Stimulated activated CD8-positive, alpha-beta memory T cell treated with anti-CD3 and anti-CD28 coated beads, Interleukin-4, amount 100 ng/mL, for 1 hour (primary cell): ENCODE results near the gene ZNF581.
A peak's percentile ranks its signal among the peaks of the same experiment; 100 is the strongest.

ENCODE experiments used
- DNase-seq, 2 donors: peaks; one replicate each; pipeline ENCODE4 v3.0.0-alpha.2; 2020; ENCODE audit warnings: low read depth in 2 of 2, low spot score in 1 of 2

The ZNF581 gene

DNA sequence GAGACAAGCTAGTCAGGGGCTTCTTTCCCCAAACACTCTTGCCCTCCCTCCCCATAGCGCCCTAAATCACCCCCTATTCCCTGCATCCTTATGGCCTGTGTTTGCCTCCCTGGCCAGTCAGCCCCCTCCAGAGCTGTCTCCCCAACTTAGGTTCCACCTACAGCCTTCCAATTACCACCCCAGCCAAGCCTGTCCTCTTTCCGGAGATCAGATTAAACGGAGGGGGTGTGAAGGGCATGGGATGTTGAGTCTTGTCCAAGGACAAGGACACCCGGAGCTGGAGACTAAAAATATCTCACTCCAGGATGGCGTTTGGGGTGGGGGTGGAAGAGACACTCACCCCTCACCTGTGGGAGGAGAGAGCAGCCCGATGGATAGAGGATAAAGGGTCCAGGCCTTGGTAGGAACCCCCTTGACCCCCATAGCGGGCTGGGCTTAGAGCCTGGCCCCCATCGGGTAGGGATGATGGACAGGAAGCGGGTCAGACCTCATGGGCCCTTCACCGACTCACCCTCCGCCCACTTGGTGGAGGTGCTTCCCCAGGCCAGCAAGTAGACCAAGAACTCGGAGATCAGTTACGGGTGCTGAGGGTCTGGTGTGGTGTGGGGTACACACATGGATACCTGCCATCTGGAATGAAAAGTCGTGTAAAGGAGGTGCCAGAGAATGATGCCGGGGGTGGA is 32.0 kb upstream of the ZNF581 start:
- DNase-seq = no peak

DNA sequence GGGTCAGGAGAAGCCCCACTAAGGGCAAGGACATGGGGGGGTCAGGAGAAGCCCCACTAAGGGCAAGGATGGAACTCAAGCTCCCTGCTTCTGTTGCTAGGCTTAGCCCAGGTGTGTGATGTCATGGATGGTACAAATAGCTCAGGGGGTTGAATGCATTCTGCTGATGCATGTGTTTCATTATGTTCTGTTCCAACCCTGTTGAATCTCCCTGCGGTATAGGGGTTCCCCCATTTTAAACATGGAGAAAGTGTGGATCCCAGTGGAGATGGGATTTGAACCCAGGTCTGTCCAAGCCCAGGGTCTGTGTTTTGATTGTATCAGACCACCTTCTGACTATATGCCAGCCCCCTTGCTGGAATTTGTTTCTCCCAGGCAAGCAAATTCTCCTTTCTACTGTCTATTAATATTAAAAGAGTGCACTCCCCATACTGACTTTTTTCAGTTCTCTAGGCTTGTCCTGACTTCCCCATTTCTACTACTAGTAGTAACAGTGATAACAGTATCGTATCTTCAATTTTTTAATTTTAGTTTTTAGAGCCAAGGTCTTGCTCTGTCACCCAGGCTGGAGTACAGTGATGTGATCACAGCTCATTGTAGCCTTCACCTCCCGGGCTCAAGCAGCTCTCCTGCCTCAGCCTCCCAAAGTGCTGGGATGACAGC is 31.3 kb upstream of the ZNF581 start:
- no peak for DNase-seq

DNA sequence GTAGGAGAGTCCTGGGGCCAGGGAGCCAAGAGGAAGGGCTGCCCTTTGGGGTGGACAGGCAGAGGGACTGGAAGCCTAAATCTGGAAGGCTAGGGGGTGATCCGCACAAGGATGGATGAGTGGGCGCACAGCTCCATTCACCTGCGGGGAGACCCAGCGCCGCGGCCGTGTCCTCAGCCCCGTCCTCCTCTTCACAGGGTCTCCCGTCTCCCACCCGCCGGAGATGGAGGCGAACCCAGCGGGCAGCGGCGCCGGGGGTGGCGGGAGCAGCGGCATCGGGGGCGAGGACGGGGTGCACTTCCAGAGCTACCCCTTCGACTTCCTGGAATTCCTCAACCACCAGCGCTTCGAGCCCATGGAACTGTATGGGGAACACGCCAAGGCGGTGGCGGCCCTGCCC is 30.1 kb upstream of the ZNF581 start:
- DNase-seq = no peak

DNA sequence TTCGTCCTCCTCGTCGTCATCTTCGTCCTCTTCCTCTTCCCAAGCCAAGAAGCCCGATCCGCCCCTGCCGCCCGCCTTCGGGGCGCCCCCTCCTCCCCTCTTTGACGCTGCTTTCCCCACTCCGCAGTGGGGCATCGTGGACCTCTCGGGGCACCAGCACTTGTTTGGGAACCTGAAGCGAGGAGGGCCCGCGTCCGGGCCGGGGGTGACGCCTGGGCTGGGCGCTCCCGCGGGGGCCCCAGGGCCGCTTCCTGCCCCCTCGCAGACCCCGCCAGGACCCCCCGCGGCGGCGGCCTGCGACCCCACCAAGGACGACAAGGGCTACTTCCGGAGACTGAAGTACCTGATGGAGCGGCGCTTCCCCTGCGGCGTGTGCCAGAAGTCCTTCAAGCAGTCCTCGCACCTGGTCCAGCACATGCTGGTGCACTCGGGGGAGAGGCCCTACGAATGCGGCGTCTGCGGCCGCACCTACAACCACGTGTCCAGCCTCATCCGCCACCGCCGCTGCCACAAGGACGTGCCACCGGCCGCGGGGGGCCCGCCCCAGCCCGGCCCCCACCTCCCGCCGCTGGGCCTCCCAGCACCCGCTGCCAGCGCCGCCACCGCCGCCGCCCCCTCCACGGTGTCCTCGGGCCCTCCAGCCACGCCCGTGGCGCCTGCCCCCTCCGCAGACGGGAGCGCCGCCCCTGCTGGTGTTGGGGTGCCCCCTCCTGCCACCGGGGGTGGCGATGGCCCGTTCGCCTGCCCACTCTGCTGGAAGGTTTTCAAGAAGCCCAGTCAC is 29.3 kb upstream of the ZNF581 start:
- no peak for DNase-seq

DNA sequence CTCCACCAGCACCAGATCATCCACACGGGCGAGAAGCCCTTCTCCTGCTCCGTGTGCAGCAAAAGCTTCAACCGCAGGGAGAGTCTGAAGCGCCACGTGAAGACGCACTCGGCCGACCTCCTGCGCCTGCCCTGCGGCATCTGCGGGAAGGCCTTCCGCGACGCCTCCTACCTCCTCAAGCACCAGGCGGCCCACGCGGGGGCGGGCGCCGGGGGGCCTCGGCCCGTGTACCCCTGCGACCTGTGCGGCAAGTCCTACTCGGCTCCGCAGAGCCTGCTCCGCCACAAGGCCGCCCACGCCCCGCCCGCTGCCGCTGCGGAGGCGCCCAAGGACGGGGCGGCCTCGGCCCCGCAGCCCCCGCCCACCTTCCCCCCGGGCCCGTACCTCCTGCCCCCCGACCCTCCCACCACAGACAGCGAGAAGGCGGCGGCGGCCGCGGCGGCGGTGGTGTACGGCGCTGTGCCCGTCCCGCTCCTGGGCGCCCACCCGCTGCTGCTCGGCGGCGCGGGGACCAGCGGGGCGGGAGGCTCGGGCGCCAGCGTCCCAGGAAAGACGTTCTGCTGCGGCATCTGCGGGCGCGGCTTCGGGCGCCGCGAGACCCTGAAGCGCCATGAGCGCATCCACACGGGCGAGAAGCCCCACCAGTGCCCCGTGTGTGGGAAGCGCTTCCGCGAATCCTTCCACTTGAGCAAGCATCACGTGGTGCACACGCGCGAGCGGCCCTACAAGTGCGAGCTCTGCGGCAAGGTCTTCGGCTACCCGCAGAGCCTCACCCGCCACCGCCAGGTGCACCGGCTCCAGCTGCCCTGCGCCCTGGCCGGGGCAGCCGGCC is 28.5 kb upstream of the ZNF581 start:
- no peak for DNase-seq

DNA sequence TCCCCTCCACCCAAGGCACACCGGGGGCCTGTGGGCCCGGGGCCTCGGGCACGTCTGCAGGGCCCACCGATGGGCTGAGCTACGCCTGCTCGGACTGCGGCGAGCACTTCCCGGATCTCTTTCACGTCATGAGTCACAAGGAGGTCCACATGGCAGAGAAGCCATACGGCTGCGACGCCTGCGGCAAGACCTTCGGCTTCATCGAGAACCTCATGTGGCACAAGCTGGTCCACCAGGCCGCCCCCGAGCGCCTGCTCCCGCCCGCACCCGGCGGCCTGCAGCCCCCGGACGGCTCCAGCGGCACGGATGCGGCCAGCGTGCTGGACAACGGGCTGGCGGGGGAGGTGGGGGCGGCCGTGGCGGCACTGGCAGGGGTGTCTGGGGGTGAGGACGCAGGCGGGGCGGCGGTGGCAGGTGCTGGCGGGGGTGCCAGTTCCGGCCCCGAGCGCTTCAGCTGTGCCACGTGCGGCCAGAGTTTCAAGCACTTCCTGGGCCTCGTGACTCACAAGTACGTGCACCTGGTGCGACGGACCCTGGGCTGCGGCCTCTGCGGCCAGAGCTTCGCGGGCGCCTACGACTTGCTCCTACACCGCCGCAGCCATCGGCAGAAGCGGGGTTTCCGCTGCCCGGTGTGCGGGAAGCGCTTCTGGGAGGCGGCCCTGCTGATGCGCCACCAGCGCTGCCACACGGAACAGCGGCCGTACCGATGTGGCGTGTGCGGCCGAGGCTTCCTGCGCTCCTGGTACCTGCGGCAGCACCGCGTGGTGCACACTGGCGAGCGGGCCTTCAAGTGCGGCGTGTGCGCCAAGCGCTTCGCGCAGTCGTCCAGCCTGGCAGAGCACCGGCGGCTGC is 27.7 kb upstream of the ZNF581 start:
- no peak for DNase-seq

DNA sequence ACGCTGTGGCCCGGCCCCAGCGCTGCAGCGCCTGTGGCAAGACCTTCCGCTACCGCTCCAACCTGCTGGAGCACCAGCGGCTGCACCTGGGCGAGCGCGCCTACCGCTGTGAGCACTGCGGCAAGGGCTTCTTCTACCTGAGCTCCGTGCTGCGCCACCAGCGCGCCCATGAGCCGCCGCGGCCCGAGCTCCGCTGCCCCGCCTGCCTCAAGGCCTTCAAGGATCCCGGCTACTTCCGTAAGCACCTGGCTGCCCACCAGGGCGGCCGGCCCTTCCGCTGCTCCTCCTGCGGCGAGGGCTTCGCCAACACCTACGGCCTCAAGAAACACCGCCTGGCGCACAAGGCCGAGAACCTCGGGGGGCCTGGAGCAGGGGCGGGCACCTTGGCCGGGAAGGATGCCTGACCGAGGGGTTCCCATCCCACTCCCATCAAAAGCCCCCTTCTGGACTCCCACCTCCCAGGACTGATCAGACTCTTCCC is 27.0 kb upstream of the ZNF581 start:
- no peak for DNase-seq

DNA sequence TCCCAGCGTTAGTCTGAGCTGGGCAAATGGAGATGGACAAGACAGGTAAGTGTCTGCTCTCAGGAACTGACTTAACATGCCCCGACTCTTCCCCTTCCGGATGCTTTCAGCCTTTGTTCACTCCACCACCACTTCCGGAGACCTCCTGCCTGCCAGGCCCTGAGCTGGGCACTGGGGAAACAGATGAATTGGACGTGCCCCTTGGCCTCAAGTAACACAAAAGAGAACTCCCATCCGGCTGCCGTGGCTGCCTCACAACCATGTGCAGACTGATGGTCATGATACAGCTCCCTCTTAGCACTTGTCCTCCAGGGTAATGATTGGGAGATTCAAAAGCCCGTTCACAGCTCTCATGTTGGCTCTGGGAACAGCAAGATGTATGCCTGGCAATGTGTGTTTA is 26.0 kb upstream of the ZNF581 start:
- no peak for DNase-seq

DNA sequence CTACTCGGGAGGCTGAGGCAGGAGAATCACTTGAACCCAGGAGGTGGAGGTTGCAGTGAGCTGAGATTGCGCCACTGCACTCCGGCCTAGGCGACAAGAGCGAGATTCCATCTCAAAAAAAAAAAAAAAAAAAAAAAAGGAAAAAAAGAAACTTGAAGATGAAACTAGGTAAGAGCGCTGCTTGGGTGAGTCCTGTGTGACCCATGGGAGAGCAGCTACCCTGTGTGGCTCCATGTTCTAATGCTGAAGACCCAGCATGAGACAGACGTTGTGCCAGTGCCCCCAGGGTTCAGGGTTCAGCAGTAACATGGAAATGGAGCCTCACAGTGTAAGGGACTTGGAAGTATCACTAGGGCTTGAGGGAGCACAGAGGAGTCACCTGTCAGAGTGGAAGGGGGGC is 25.0 kb upstream of the ZNF581 start:
- DNase-seq = no peak

DNA sequence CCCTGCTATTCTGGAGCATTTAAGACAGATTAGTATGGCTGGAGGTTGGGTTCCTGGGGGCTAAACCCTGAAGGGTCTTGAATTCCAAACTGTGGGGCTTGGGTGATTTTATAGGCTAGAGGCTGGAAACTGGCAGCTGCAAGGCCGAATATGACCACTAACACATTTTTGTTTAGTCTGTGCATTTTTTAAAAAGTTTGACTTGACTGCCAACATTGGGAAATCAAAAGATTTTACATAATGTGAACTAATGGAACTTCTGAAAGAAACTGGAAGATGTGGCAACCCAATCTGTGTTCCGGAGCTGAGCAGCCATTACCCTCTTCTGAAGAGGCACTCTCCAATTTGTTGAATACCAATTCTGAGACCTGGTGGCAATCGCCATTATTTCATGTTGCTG is 24.2 kb upstream of the ZNF581 start:
- DNase-seq = no peak

DNA sequence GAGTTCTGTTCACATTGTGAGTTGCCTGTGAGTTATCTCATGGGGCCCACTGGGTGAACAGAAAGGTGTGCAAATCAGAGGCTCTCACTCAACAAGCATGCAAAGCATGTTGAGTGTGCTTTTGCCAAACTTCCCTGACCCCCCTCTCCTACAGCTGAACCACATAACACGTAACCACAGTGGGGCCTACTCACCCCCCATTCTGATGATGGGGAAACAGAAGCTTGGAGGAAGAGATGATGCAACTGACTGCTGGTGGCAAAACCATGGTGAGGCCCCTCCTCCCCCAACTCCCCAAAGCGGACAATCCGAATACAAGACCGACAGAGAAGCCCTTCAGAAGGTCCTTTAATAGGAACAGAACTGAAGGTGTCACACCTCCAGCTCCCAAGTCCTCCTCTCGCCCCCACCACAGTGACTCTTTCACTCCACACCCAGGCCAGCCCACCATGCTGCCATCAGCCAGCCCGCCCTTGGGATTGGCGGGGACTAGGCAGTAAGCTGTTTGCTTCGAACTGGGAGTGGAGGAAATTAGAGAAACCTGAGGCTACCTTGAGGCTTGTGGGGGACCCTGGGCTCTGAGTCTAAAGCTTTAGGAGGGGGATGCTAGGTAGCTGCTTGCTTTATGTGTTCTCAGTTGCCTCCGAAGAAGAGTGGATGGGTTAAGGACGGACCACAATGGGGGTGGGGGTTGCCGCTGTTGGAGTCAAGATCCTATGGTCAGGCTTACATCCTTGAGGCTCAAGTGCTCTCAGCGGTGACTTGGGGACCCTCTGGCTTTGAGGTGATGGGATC is 22.8 kb upstream of the ZNF581 start:
- DNase-seq = no peak

DNA sequence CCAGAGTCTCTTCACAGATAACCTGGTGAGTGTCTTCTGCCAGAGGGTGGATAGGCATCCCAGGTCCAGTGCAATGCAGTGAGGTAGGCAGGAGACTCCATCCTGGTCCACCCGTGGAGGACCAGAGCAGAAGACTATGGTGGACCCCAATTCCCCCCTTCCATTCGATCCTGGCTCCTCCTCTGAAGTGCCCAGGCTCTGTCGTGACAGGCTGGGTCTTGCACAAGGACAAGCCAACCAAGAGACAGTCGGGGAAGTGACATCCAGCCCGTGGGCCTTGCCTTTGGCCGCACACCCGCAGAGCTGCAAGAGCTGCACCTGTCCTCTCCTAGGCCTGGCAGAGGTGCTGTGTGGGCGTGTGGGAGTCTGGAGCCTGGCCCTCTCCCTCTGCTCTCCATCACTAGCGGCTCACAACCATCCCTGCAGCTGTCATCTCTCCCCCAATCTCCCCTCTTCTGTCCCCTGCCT is 22.2 kb upstream of the ZNF581 start:
- no peak for DNase-seq

DNA sequence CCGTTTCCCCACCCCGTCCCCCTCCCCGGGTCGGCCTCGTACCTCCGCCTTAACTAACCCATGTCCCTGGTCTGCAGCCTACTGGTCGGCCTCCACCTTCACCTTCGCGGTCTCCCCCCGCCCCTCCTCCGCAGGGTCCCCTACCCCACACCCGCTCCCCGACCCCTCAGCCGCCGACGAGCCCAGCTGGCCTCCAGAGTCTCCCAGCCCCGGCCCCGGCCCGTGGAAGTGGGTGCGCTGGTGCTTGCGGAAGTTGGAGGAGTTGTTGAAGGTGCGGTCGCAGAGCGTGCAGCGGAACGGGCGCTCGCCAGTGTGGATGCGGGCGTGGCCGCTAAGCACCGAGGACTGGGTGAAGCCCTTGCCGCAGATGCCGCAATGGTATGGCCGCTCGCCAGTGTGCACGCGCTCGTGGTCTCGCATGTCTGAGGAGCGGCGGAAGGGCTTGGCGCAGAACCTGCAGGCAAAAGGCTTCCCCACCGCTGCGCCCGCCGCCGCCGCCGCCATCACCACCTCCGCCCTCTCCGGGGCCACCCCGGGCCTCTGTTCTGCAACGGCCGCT is 21.7 kb upstream of the ZNF581 start:
- no peak for DNase-seq

DNA sequence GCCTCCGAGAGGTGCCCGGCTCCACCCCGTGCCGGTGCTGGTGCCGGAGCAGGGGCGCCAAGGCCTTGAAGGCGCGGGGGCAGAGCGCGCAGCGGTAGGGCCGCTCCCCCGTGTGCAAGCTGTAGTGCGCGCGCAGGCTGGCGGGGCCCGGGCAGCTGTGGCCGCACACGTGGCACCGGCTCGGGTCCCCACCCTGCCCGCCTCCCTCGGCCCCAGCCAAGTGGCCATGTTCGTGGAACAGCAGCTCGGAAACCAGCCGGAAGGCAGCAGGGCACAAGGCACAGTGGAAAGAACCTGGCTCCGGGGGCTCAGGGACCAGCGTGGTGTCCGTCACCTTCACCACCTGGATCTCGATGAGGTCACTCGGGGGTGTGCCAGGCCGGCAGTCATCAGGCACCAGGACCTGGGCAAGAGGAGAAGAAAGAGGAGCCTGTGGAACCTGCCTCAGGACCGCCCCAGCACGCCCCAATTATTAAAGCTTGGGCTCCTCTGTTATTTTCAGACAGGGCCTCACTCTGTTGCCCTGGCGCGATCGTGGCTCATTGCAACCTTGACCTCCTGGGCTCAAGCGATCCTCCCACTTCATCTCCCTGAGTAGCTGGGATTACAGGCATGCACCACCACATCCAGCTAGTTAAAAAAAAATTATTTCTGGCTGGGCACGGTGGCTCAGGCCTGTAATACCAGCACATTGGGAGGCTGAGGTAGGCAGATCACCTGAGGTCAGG is 21.0 kb upstream of the ZNF581 start:
- DNase-seq = no peak

DNA sequence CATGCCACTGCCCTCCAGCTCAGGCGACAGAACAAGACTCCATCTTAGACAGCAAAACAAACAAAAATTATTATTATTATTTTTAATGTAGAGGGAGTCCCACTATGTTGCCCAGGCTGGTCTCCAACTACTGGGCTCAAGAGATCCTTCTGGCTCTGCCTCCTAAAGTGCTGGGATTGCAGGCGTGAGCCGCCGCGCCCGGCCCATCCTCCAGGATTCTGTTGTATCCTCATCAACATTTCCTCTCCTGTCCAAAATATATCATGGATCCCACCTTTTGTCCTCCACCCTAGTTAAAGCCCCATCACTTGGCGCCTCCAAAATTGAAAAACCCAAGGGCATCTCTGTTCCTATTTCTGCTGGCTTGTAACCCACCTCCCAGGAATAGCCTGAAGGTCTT is 20.3 kb upstream of the ZNF581 start:
- no peak for DNase-seq

DNA sequence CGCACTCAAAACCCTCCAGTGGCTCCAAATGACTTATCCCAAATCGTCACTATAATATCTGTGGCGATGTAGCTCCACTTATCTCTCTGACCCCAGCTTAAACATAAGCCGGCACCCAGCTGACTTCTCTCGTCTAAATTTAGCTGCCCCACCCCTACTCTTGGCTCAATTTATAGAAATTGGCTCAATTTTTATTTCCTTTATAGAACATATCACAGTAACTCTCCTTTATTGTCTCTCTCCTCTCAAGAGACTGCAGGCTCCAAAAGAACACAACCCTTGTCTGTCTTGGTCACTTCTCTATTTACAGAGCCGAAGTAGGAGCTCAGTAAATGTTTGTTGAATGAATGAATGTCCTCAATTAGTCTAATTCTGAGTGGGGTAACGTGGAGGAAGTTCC is 19.9 kb upstream of the ZNF581 start:
- no peak for DNase-seq

DNA sequence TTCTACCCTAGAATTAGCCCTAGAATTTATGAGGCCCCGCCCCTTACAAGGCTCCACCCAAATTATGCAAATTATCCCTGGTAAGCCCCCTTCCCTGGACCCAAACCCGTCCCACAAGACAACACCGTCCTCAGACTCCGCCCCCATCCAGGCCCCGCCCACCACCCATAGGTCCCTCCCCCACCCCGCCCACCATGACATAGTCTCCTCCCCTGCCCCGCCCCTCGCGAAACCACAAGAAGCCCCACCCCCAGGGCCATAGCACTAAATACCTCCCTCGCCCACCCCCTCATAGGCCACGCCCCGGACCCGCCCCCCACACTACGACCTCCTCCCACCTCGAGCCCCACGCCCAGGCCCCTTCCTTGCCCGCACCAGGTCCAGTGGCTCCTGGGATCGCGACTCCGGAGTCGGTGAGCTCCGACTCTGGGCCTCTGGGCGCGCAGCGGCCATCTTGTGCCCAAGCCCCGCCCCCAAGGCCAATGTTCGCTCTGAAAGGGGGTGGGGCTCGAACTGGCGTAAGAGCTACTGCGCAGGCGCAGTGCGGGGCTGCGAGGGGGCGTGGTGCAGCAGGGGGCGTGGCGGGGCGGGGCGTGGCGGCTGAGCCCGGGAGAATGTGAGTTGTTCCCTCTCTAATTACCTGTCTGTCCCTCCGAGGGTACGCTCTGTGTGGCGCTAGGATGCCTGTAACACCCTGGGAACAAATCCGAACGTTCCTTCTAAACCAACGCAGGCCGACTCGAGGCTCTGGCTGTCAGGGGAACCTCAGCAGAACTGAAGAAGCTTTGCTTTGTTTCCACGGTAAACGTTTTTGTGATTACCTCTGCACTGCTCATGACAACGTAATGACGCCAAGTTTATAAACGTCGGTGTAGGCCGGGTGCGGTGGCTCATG is 19.1 kb upstream of the ZNF581 start, which contains the start of gene ZNF784:
Gene ZNF784 (minus strand): TSS at position 458 of the 895 bp plus-strand sequence. CDS start 5 bp downstream, at position 453.
- peak; percentile 84 to 91 for DNase-seq
